HG03159 (cell line): ENCODE results near the gene OSBPL2.

Experiments used
- ATAC-seq: cut with Tn5 transposase; IDR thresholded peaks from one replicate; pipeline ENCODE4 v1.9.1; 2021; ENCODE audit warnings: mild to moderate bottlenecking, moderate library complexity; ENCODE audit not compliant: unreplicated experiment

The OSBPL2 gene

GRCh38 chr20:62321521-62321948 lies 83.2 kb downstream of the OSBPL2 start:
- ATAC-seq = no peak

GRCh38 chr20:62321975-62322374 lies 83.7 kb downstream of the OSBPL2 start:
- ATAC-seq = no peak

- ATAC-seq = no peak
Observed at GRCh38 chr20:62322492-62323041, 84.2 kb downstream of the OSBPL2 start.

GRCh38 chr20:62323146-62323979 lies 85.0 kb downstream of the OSBPL2 start:
- ATAC-seq = no peak

DNA sequence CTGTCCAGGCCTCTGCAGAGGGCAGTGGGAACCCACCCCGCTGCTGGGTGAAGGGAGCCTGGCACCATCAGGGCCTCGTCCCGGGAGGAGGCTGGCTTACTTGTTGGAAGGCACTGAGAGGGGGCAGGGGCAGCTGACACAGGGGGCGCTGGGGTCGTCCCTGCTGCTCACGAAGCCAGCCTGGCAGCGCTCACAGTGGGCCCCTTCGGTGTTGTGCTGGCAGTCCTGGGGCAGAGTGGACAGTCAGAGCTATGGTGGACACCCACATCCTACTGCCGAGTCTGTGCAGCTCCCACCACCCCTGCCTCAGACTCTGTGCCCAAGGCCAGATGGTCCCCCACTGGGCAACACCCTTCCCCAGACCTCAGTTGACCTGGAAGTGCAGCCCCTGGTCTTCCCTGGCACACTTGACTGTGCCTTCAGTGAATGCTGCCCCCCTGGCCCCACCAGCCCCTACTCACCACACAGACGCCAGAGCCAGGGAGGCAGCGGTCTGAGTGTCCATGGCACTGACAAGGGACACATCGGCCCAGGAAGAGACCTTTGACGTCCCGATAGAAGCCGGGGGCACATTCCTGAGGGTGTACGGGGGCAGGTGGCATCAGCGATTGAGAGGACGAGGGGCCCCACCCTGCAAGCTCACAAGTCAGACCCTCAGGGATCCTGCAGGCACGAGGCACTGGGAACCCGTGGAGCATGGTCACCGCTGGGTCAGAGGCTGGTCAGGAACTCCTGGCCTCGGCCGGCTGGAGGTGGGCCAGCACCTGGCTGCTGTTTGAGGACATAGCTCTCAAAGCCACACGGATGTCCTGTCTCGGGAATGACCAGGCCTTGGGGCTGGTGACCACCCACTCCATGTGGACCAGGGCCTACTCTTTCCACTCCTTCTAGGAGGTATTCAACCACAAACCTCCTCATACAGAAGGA lies 85.9 kb downstream of the OSBPL2 start:
- no peak for ATAC-seq

GRCh38 chr20:62325172-62325905 lies 87.0 kb downstream of the OSBPL2 start:
- ATAC-seq = no peak

GRCh38 chr20:62326559-62326958 lies 88.2 kb downstream of the OSBPL2 start:
- no peak for ATAC-seq

DNA sequence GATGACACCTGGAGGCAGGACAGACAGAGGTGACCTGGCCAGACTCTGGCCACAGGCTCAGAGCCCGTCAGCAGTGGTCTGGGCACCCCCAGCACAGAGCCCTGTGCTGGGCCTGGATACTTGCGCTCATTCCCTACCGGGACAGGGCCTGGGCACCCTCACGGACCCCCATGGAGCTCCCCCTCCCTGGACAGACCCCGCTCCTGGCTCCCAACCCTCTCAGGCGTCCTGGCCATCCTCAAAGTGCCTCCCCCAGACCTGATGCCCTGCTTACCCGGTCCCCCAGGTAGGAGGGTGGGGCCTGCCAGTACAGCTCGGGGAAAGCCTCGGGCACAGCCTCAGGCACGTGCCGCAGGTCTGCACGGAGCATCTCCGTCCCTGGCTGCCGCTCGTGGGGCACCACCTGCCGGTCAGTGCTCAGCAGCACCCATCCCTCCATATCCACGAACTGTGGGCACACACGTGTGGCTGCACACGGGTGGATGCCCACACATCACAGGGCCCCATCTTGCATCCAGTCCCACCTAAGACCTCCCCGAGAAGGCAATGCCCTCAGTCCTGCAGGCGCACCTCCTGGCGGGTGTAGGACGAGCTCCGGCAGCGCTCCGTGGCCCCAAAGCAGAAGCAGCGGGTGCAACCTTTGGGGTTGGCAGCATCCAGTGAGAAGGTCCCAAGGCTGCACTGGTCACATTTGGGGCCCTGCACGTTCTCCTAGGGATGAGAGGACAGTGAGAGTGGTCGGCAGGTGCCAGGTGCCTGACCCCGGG lies 88.8 kb downstream of the OSBPL2 start:
- ATAC-seq = no peak

GRCh38 chr20:62327726-62328495 lies 89.6 kb downstream of the OSBPL2 start:
- ATAC-seq = no peak

GRCh38 chr20:62328684-62329388 lies 90.5 kb downstream of the OSBPL2 start:
- no peak for ATAC-seq

- ATAC-seq = no peak
Observed at GRCh38 chr20:62329389-62330377, 91.4 kb downstream of the OSBPL2 start.

- ATAC-seq = no peak
Observed at GRCh38 chr20:62330576-62331317, 92.4 kb downstream of the OSBPL2 start.

- no peak for ATAC-seq
Observed at GRCh38 chr20:62331347-62331746, 93.0 kb downstream of the OSBPL2 start.

DNA sequence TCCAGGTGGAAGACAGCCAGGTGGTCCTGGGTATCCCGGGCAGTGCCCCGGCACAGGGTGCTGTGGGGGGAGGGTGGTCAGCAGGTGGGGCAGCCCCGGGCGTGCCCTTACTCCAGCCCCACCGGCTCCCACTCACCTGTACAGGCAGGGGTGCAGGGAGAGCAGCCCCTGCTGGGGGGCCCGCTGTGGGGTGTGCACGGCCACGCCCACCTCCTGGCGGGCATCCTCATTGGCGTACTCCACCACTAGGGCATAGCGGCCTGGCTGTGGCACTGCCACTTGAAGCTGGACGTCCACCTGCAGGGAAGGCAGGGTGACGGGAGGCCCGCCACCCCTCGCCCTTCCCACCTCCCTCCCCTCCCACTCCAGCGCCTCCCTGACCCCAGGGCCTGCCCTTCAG lies 94.1 kb downstream of the OSBPL2 start:
- no peak for ATAC-seq

- no peak for ATAC-seq
Observed at GRCh38 chr20:62332989-62333819, 94.9 kb downstream of the OSBPL2 start.
